Astrocyte (in vitro differentiated cells and primary cell): ENCODE measurements around the gene CSF1. TPM values are rescaled to one million over a fixed set of nuclear protein-coding genes. Genes with fewer than 3 reads are reported as not detected.

Experiments
- DNase-seq: peaks from one replicate; pipeline ENCODE4 v3.0.0-alpha.2; 2010; ENCODE audit warnings: low read depth
- FAIRE-seq: peaks from 2 replicates; lab custom pipeline; 2011; peaks lifted over from hg19 to GRCh38; lab: Jason Lieb, UNC
- H2AFZ ChIP-seq: 2 replicates; pipeline ENCODE4 v1.6.0; 2012; ENCODE audit warnings: low read depth, low read length, inconsistent platforms
- H3K27ac ChIP-seq: 2 replicates; pipeline ENCODE4 v1.5.1; 2011; ENCODE audit warnings: low read depth, low read length, inconsistent platforms
- H3K27me3 ChIP-seq: 2 replicates; pipeline ENCODE4 v1.6.0; 2011; ENCODE audit warnings: low read length, inconsistent platforms; ENCODE audit not compliant: insufficient read depth
- H3K36me3 ChIP-seq: 2 replicates; pipeline ENCODE4 v1.5.1; 2011; ENCODE audit warnings: low read length, inconsistent platforms; ENCODE audit not compliant: insufficient read depth
- H3K4me1 ChIP-seq: 2 replicates; pipeline ENCODE4 v1.5.1; 2011; ENCODE audit warnings: low read length, inconsistent platforms; ENCODE audit not compliant: insufficient read depth
- H3K4me2 ChIP-seq: 2 replicates; pipeline ENCODE4 v1.6.0; 2012; ENCODE audit warnings: low read length, inconsistent platforms
- H3K4me3 ChIP-seq: 2 replicates; pipeline ENCODE4 v1.5.1; 2011; ENCODE audit warnings: low read depth, mild to moderate bottlenecking, low read length, inconsistent platforms; ENCODE audit not compliant: insufficient read depth
- H3K79me2 ChIP-seq: 2 replicates; pipeline ENCODE4 v1.6.0; 2012; ENCODE audit warnings: mild to moderate bottlenecking, low read length, inconsistent platforms; ENCODE audit not compliant: insufficient read depth
- H3K9ac ChIP-seq: 2 replicates; pipeline ENCODE4 v1.6.0; 2012; ENCODE audit warnings: mild to moderate bottlenecking, low read length, inconsistent platforms
- H3K9me3 ChIP-seq: 2 replicates; pipeline ENCODE4 v1.5.1; 2012; ENCODE audit warnings: low read depth, mild to moderate bottlenecking, low read length, inconsistent platforms; ENCODE audit not compliant: insufficient read depth
- H4K20me1 ChIP-seq: 2 replicates; pipeline ENCODE4 v1.6.0; 2012; ENCODE audit warnings: low read length, inconsistent platforms; ENCODE audit not compliant: insufficient read depth
- H3K27ac Mint-ChIP-seq: one replicate; pipeline ENCODE4 v1.8.0; 2021; ENCODE audit warnings: mild to moderate bottlenecking, mixed read lengths; ENCODE audit not compliant: unreplicated experiment
- H3K27me3 Mint-ChIP-seq: one replicate; pipeline ENCODE4 v1.8.0; 2021; ENCODE audit warnings: low read depth, mixed read lengths; ENCODE audit not compliant: unreplicated experiment
- H3K36me3 Mint-ChIP-seq: one replicate; pipeline ENCODE4 v1.8.0; 2021; ENCODE audit warnings: low read depth, mixed read lengths; ENCODE audit not compliant: unreplicated experiment
- H3K4me1 Mint-ChIP-seq: one replicate; pipeline ENCODE4 v1.8.0; 2021; ENCODE audit warnings: low read depth, mixed read lengths; ENCODE audit not compliant: unreplicated experiment
- H3K4me3 Mint-ChIP-seq: one replicate; pipeline ENCODE4 v1.8.0; 2021; ENCODE audit warnings: mild to moderate bottlenecking, moderate library complexity, mixed read lengths; ENCODE audit not compliant: unreplicated experiment
- H3K9me3 Mint-ChIP-seq: one replicate; pipeline ENCODE4 v1.8.0; 2021; ENCODE audit warnings: mild to moderate bottlenecking, mixed read lengths; ENCODE audit not compliant: unreplicated experiment
- CTCF ChIP-seq: IDR thresholded peaks from 2 replicates; pipeline ENCODE4 v1.5.1; 2011; ENCODE audit warnings: low read depth, mild to moderate bottlenecking, inconsistent platforms, low read length, moderate library complexity; ENCODE audit not compliant: insufficient read depth
- EZH2 ChIP-seq: IDR thresholded peaks from 2 replicates; pipeline ENCODE4 v1.6.1; 2012; ENCODE audit warnings: mild to moderate bottlenecking, low read length, inconsistent platforms; ENCODE audit not compliant: insufficient read depth
- total RNA-seq: library from RNA; stranded (reverse); gene quantifications from 2 replicates; pipeline ENCODE4 v1.2.1, GENCODE V29; 2021

CSF1 gene
- total RNA-seq, 1 donor from 2014 or later = 12.3 TPM

- peaks cover 5% of the 10 kb centered on the region for H3K27me3 Mint-ChIP-seq
- H3K4me3 Mint-ChIP-seq = no peak overlapping the region
- peaks cover 22% of the 10 kb centered on the region for H3K4me1 Mint-ChIP-seq
- Histone ChIP-seq H3K36me3 (no peaks in the 10 kb centered on the region), H3K9me3 (no peaks in the 10 kb centered on the region), H3K27ac (no peak overlapping the region), H3K9ac (no peak overlapping the region), H4K20me1 (no peaks in the 10 kb centered on the region), H3K27me3 (no peaks in the 10 kb centered on the region), H3K4me1 (peaks cover 22% of the 10 kb centered on the region), H2AFZ (peak overlapping the region; percentile 15), H3K4me3 (peak overlapping the region; percentile 9), H3K79me2 (no peaks in the 10 kb centered on the region), H3K4me2 (peak overlapping the region; percentile 65)
- DNase-seq (peak; percentile 86), FAIRE-seq (peak; percentile 55)
- no peaks in the 10 kb centered on the region for H3K36me3 Mint-ChIP-seq
- H3K9me3 Mint-ChIP-seq = peaks cover 5% of the 10 kb centered on the region
- no peak overlapping the region for H3K27ac Mint-ChIP-seq
- TF ChIP-seq EZH2 (no peak), CTCF (no peak)
Measured at GRCh38 chr1:109975718-109976117, 65.1 kb downstream of the CSF1 start.

GRCh38 chr1:109976762-109977161 is 66.1 kb downstream of the CSF1 start:
- peaks cover 7% of the 10 kb centered on the region for H3K27me3 Mint-ChIP-seq
- no peak overlapping the region for H3K27ac Mint-ChIP-seq
- H3K4me1 Mint-ChIP-seq = peaks cover 22% of the 10 kb centered on the region

More at GRCh38 chr1:109976762-109977161, 66.1 kb downstream of the CSF1 start:
- Histone ChIP-seq H3K4me1 (peaks cover 22% of the 10 kb centered on the region), H4K20me1 (no peaks in the 10 kb centered on the region), H2AFZ (no peak overlapping the region), H3K27ac (no peak overlapping the region), H3K9ac (no peak overlapping the region), H3K79me2 (no peaks in the 10 kb centered on the region), H3K27me3 (no peaks in the 10 kb centered on the region), H3K9me3 (no peaks in the 10 kb centered on the region), H3K4me2 (no peak overlapping the region), H3K4me3 (no peak overlapping the region), H3K36me3 (no peaks in the 10 kb centered on the region)
- FAIRE-seq = no peak
- H3K36me3 Mint-ChIP-seq = no peaks in the 10 kb centered on the region
- H3K9me3 Mint-ChIP-seq = peaks cover 5% of the 10 kb centered on the region
- no peak for DNase-seq
- no peak overlapping the region for H3K4me3 Mint-ChIP-seq
- TF ChIP-seq EZH2 = no peak
- TF ChIP-seq CTCF = no peak
